ENCODE measurements around the gene DNAAF1.

DNAAF1 gene

GRCh38 chr16:84124257-84125073, 20.6 kb upstream of the DNAAF1 start:
- no peak for DNase-seq (ENCODE audit: low spot score)

GRCh38 chr16:84131117-84131516, 14.0 kb upstream of the DNAAF1 start:
- no peak for DNase-seq (ENCODE audit: low spot score)

GRCh38 chr16:84132527-84133285, 12.4 kb upstream of the DNAAF1 start:
- DNase-seq (ENCODE audit: low spot score): no peak

GRCh38 chr16:84136331-84137125, 8.6 kb upstream of the DNAAF1 start:
- no peak for DNase-seq (ENCODE audit: low spot score)

GRCh38 chr16:84137287-84137686, 7.8 kb upstream of the DNAAF1 start:
- DNase-seq (ENCODE audit: low spot score): no peak

- no peak for DNase-seq (ENCODE audit: low spot score)
These were observed 7.2 kb upstream of the DNAAF1 start for GRCh38 chr16:84137769-84138357.

GRCh38 chr16:84138500-84138823, 6.6 kb upstream of the DNAAF1 start:
- no peak for DNase-seq (ENCODE audit: low spot score)

GRCh38 chr16:84138824-84139627, 6.1 kb upstream of the DNAAF1 start:
- no peak for DNase-seq (ENCODE audit: low spot score)

GRCh38 chr16:84139628-84140258, 5.4 kb upstream of the DNAAF1 start:
- DNase-seq (ENCODE audit: low spot score): no peak

- DNase-seq (ENCODE audit: low spot score): no peak
These were observed 3.9 kb upstream of the DNAAF1 start for GRCh38 chr16:84141143-84141670.

GRCh38 chr16:84143081-84143480, 2.0 kb upstream of the DNAAF1 start:
- no peak for DNase-seq (ENCODE audit: low spot score)

- DNase-seq (ENCODE audit: low spot score): no peak
These were observed 1.3 kb upstream of the DNAAF1 start for GRCh38 chr16:84143784-84144199.

- peak; percentile 30 for DNase-seq (ENCODE audit: low spot score)
These were observed 774 bp upstream of the DNAAF1 start for GRCh38 chr16:84144209-84144858.

- no peak for DNase-seq (ENCODE audit: low spot score)
These were observed 5.8 kb downstream of the DNAAF1 start for GRCh38 chr16:84150926-84151325.

- DNase-seq (ENCODE audit: low spot score): no peak
These were observed 8.6 kb downstream of the DNAAF1 start for GRCh38 chr16:84153660-84154214.

- DNase-seq (ENCODE audit: low spot score): no peak
These were observed 10.1 kb downstream of the DNAAF1 start for GRCh38 chr16:84155226-84155625.

- DNase-seq (ENCODE audit: low spot score): no peak
These were observed 10.7 kb downstream of the DNAAF1 start for GRCh38 chr16:84155771-84156170.

GRCh38 chr16:84156342-84156784, 11.3 kb downstream of the DNAAF1 start:
- no peak for DNase-seq (ENCODE audit: low spot score)

- no peak for DNase-seq (ENCODE audit: low spot score)
These were observed 13.9 kb downstream of the DNAAF1 start for GRCh38 chr16:84159007-84159406.

GRCh38 chr16:84159800-84160199, 14.7 kb downstream of the DNAAF1 start:
- DNase-seq (ENCODE audit: low spot score): no peak
